HFFc6 (cell line): ENCODE data around the gene CEACAM4. TPM values are rescaled to one million over a fixed set of nuclear protein-coding genes. Genes with fewer than 3 reads are reported as not detected.
A peak's percentile ranks its signal among the peaks of the same experiment; 100 is the strongest.
"Not testable (repeated sequence)": the region's sequence is repeated elsewhere in the genome, so short reads cannot be mapped to it uniquely, and the experiment has no call there.

Experiments used
- DNase-seq: peaks from one replicate; pipeline ENCODE4 v3.0.0-alpha.2; 2018
- H3K27ac Mint-ChIP-seq: 2 replicates; pipeline ENCODE4 v1.8.0; 2020; ENCODE audit warnings: mild to moderate bottlenecking, mixed read lengths
- H3K27me3 Mint-ChIP-seq: 2 replicates; pipeline ENCODE4 v1.8.0; 2021; ENCODE audit warnings: mild to moderate bottlenecking, moderate library complexity, mixed read lengths; ENCODE audit not compliant: insufficient read depth
- H3K36me3 Mint-ChIP-seq: 2 replicates; pipeline ENCODE4 v1.8.0; 2021; ENCODE audit warnings: low read depth, mixed read lengths
- H3K4me1 Mint-ChIP-seq: 2 replicates; pipeline ENCODE4 v1.8.0; 2020; ENCODE audit warnings: low read depth, mixed read lengths
- H3K4me3 Mint-ChIP-seq: 2 replicates; pipeline ENCODE4 v1.8.0; 2020; ENCODE audit warnings: mild to moderate bottlenecking, moderate library complexity, mixed read lengths
- H3K9me3 Mint-ChIP-seq: 2 replicates; pipeline ENCODE4 v1.8.0; 2020; ENCODE audit warnings: mild to moderate bottlenecking, mixed read lengths
- CTCF ChIP-seq: fragments of 200-600 bp; sonication (generic); IDR thresholded peaks from 2 replicates; pipeline ENCODE4 v1.5.0; 2021; ENCODE audit warnings: antibody characterized with exemption, mild to moderate bottlenecking
- total RNA-seq, 6 experiments: library from RNA; stranded (reverse); fragmentation: NEBNext Ultra II Directional; extraction: Animal tissue kit (Norgen Biotek cat#: 25700); gene quantifications; 2 replicates in 1 of 6; 3 replicates in 5 of 6; pipeline ENCODE4 v1.2.3, GENCODE V29; 2021

The CEACAM4 gene
- total RNA-seq, 6 experiments from 2014 or later = not detected

- TF ChIP-seq CTCF = no peak
- Mint-ChIP-seq H3K9me3 (no peaks in the 10 kb centered on the region), H3K4me3 (no peak overlapping the region), H3K27ac (no peak overlapping the region), H3K27me3 (peaks cover 15% of the 10 kb centered on the region), H3K4me1 (no peaks in the 10 kb centered on the region), H3K36me3 (no peaks in the 10 kb centered on the region)
- no peak for DNase-seq
Observed at GRCh38 chr19:41657157-41657556, 30.3 kb upstream of the CEACAM4 start.

GRCh38 chr19:41656756-41657155 is 29.9 kb upstream of the CEACAM4 start:
- not testable (repeated sequence) for H3K36me3 Mint-ChIP-seq, H3K9me3 Mint-ChIP-seq, H3K4me1 Mint-ChIP-seq, H3K27ac Mint-ChIP-seq, H3K4me3 Mint-ChIP-seq, DNase-seq
- peaks cover 15% of the 10 kb centered on the region for H3K27me3 Mint-ChIP-seq

- peaks cover 17% of the 10 kb centered on the region for H3K27me3 Mint-ChIP-seq
- no peak overlapping the region for H3K4me3 Mint-ChIP-seq
- H3K4me1 Mint-ChIP-seq = no peaks in the 10 kb centered on the region
- no peak overlapping the region for H3K27ac Mint-ChIP-seq
- TF ChIP-seq CTCF = no peak
- H3K9me3 Mint-ChIP-seq = no peaks in the 10 kb centered on the region
- H3K36me3 Mint-ChIP-seq = no peaks in the 10 kb centered on the region
- DNase-seq = no peak
Observed at GRCh38 chr19:41652250-41652649, 25.4 kb upstream of the CEACAM4 start.

- Mint-ChIP-seq H3K27me3 (peaks cover 19% of the 10 kb centered on the region), H3K9me3 (no peaks in the 10 kb centered on the region), H3K4me1 (no peaks in the 10 kb centered on the region), H3K27ac (no peak overlapping the region), H3K36me3 (no peaks in the 10 kb centered on the region), H3K4me3 (no peak overlapping the region)
- no peak for DNase-seq
- TF ChIP-seq CTCF = no peak
Observed at GRCh38 chr19:41649827-41650226, 23.0 kb upstream of the CEACAM4 start.

- no peak overlapping the region for H3K4me3 Mint-ChIP-seq
- H3K4me1 Mint-ChIP-seq = no peaks in the 10 kb centered on the region
- peak; percentile 87 for TF ChIP-seq CTCF
- H3K36me3 Mint-ChIP-seq = no peaks in the 10 kb centered on the region
- DNase-seq = no peak
- no peak overlapping the region for H3K27ac Mint-ChIP-seq
- no peaks in the 10 kb centered on the region for H3K9me3 Mint-ChIP-seq
- H3K27me3 Mint-ChIP-seq = peaks cover 19% of the 10 kb centered on the region
Observed at GRCh38 chr19:41646589-41647204, 19.8 kb upstream of the CEACAM4 start.

- Mint-ChIP-seq H3K27me3 (peaks cover 2% of the 10 kb centered on the region), H3K36me3 (no peaks in the 10 kb centered on the region), H3K9me3 (no peaks in the 10 kb centered on the region), H3K4me3 (no peak overlapping the region), H3K4me1 (no peaks in the 10 kb centered on the region), H3K27ac (no peak overlapping the region)
- peak; percentile 97 for TF ChIP-seq CTCF
- DNase-seq = peak; percentile 47
Observed at GRCh38 chr19:41641879-41642485, 15.1 kb upstream of the CEACAM4 start.
